IPS DF 6.9 (cell line): ENCODE measurements around the gene CPEB1.

ENCODE experiments used
- DNase-seq: peaks from one replicate; pipeline ENCODE4 v3.0.0-alpha.2; 2013; ENCODE audit warnings: low read depth, low spot score
- H3K27ac ChIP-seq: one replicate; pipeline ENCODE4 v1.5.1; 2013; ENCODE audit warnings: low read length, control low read depth
- H3K27me3 ChIP-seq: 2 replicates; pipeline ENCODE4 v1.6.1; 2013; ENCODE audit warnings: mild to moderate bottlenecking, low read length; ENCODE audit not compliant: control insufficient read depth, insufficient read depth
- H3K36me3 ChIP-seq: 2 replicates; pipeline ENCODE4 v1.6.1; 2013; ENCODE audit warnings: low read length; ENCODE audit not compliant: control insufficient read depth, insufficient read depth
- H3K4me1 ChIP-seq: 2 replicates; pipeline ENCODE4 v1.6.1; 2013; ENCODE audit warnings: low read length; ENCODE audit not compliant: control insufficient read depth, insufficient read depth
- H3K4me3 ChIP-seq: 2 replicates; pipeline ENCODE4 v1.5.1; 2013; ENCODE audit warnings: mild to moderate bottlenecking, low read length
- H3K9me3 ChIP-seq: 2 replicates; pipeline ENCODE4 v1.6.1; 2013; ENCODE audit warnings: low read length, inconsistent platforms; ENCODE audit not compliant: control insufficient read depth, insufficient read depth
- WGBS: extraction: QIAGEN DNeasy Blood & Tissue Kit; methylation state at CpG from one replicate; pipeline ENCODE4 v1.1.7; 2013; ENCODE audit warnings: mixed read lengths, missing lambda C conversion rate; ENCODE audit not compliant: insufficient read length, insufficient coverage; 5-methylcytosine and 5-hydroxymethylcytosine counted together

Gene CPEB1

DNA sequence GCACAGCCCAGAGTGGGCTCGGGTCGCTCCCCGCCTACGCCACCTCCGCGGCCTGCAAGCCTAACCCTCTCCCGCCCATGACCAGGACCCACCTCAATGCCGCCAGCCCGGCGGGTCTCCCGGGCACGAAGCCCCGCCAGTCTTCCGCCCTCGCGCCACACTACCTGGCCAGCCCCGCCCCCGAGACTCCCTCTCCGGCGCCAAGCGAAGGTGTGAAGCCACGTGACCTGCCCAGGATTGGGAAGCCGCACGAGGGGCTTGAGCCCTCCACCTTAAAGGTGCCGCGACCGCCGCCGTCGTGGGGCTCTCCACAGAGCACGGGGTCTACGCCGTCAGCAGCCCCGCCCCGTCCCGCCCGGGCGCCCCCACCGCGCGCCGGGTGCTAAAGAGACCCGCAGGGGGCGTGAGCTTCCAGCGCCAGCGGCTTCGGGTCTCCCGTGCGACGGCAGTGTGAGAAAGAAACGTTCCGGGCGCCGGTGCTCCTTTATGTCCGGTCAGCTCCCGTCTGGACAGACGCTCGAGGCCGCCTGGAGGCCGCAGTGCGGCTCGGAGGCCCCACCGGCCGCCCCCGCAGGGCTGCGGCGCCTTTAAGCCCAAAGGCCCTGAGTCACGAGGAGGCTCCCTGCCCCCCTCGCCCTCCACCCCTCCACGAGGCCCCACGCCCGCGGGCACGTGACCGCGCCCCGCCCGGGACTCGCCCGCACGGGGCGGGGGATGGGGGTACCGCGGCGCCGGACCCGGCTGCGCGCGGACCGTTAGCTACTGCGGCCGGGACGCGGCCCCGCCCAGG lies at the start of gene CPEB1:
Gene CPEB1, minus strand, starts transcription at position 319 of the 790 bp plus-strand sequence. CDS start 18,904 bp downstream, outside the sequence.
- WGBS: no CpG with 5 or more reads among the region's 96 CpGs
- no peak for DNase-seq
- H3K27ac ChIP-seq: no peak within 1 kb of the TSS
- H3K4me1 ChIP-seq: peaks cover 4% of the 10 kb centered on the region; the same call in 1 of the 2 replicates
- peaks cover 21% of the 10 kb centered on the region for H3K27me3 ChIP-seq
- H3K36me3 ChIP-seq: no peaks in the 10 kb centered on the region
- H3K9me3 ChIP-seq: no peaks in the 10 kb centered on the region
- H3K4me3 ChIP-seq: peak within 1 kb of the TSS; percentile 28; the same call in 1 of the 2 replicates

GRCh38 chr15:82692171-82692570 lies 45.0 kb upstream of the CPEB1 start:
- no peak overlapping the region for H3K4me3 ChIP-seq
- H3K4me1 ChIP-seq: no peaks in the 10 kb centered on the region; the same call in 1 of the 2 replicates
- H3K27me3 ChIP-seq: no peaks in the 10 kb centered on the region
- no peak overlapping the region for H3K27ac ChIP-seq
- no peaks in the 10 kb centered on the region for H3K36me3 ChIP-seq
- no peak for DNase-seq
- no CpG with 5 or more reads among the region's 23 CpGs for WGBS
- H3K9me3 ChIP-seq: no peaks in the 10 kb centered on the region

GRCh38 chr15:82689147-82689546 lies 42.0 kb upstream of the CPEB1 start:
- DNase-seq: no peak
- Histone ChIP-seq H3K4me1 (no peaks in the 10 kb centered on the region; the same call in 1 of the 2 replicates), H3K36me3 (no peaks in the 10 kb centered on the region), H3K4me3 (no peak overlapping the region), H3K27me3 (no peaks in the 10 kb centered on the region), H3K27ac (no peak overlapping the region), H3K9me3 (no peaks in the 10 kb centered on the region)
- WGBS: no CpG with 5 or more reads among the region's 8 CpGs

GRCh38 chr15:82688691-82689090 lies 41.5 kb upstream of the CPEB1 start:
- WGBS: no CpG with 5 or more reads among the region's 10 CpGs

DNA sequence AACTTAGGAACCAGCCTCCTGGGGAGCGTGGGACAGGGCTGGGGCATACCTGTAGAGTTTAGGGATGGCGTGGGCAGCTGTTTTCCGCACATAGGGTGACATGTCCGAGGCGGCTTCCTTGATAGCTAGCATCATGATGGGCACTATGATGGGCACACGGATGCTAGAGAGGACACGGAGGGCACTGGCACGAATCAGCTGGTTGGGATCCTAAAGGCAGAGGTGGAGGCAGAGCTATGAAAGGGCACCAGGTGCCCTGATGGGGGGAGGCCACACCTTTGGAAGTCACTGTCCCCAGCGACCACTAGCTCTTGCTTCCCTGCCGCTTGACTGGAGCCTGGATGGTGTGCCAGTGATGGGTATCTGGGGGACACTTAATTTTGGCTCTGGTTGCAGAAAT lies 34.2 kb upstream of the CPEB1 start:
- H3K4me1 ChIP-seq: 0 out of 2 replicates have a peak, but pooled peaks cover 4% of the 10 kb centered on the region
- H3K9me3 ChIP-seq: no peaks in the 10 kb centered on the region
- DNase-seq: no peak
- H3K27ac ChIP-seq: no peak overlapping the region
- no peaks in the 10 kb centered on the region for H3K36me3 ChIP-seq
- no CpG with 5 or more reads among the region's 10 CpGs for WGBS
- no peaks in the 10 kb centered on the region for H3K27me3 ChIP-seq
- peak overlapping the region; percentile 61; the same call in 1 of the 2 replicates for H3K4me3 ChIP-seq

More at GRCh38 chr15:82688691-82689090, 41.5 kb upstream of the CPEB1 start:
- Histone ChIP-seq H3K9me3 (no peaks in the 10 kb centered on the region), H3K27ac (no peak overlapping the region), H3K4me1 (no peaks in the 10 kb centered on the region; the same call in 1 of the 2 replicates), H3K4me3 (no peak overlapping the region), H3K27me3 (no peaks in the 10 kb centered on the region), H3K36me3 (no peaks in the 10 kb centered on the region)
- no peak for DNase-seq

- Histone ChIP-seq H3K27me3 (no peaks in the 10 kb centered on the region), H3K36me3 (no peaks in the 10 kb centered on the region), H3K4me3 (peak overlapping the region; percentile 61), H3K4me1 (0 out of 2 replicates have a peak, but pooled peaks cover 4% of the 10 kb centered on the region), H3K9me3 (no peaks in the 10 kb centered on the region), H3K27ac (no peak overlapping the region)
- DNase-seq: peak; percentile 80
- no CpG with 5 or more reads among the region's 76 CpGs for WGBS
These were observed 33.3 kb upstream of the CPEB1 start for GRCh38 chr15:82680200-82681102.

GRCh38 chr15:82679626-82680199 lies 32.5 kb upstream of the CPEB1 start:
- Histone ChIP-seq H3K4me3 (peak overlapping the region; percentile 61; the same call in 1 of the 2 replicates), H3K36me3 (no peaks in the 10 kb centered on the region), H3K4me1 (0 out of 2 replicates have a peak, but pooled peaks cover 4% of the 10 kb centered on the region), H3K9me3 (no peaks in the 10 kb centered on the region), H3K27ac (no peak overlapping the region), H3K27me3 (no peaks in the 10 kb centered on the region)
- no peak for DNase-seq
- no CpG with 5 or more reads among the region's 19 CpGs for whole genome bisulfite sequencing

DNA sequence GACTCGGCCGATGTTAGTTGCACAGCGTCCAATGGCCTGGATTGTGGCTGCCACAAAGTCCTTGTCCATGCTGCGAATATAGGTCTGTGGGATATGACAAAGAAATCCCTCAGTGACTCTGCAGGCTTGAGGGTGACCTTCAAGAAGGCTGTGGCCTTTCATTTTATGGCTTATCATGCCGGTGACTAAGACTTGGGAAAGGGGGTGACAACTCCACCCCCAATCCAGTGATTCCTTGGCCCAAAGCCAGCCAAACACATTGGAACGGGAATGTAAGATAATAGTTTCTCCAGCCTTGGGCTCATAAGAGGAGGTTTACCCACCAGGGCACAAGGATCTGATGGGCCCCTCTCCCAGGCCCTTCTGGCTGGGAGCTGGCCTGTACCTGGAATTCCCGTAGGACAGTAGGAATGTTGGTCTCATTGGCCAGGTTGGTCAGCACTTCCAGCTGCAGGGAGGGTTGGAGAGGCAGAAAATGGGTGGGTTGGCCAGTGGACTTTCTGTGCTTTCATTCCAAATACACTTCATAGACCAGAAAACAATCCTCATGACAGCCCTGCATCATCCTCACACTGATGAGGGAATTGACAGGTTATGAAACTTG lies 30.7 kb upstream of the CPEB1 start:
- WGBS: no CpG with 5 or more reads among the region's 7 CpGs
- Histone ChIP-seq H3K27me3 (no peaks in the 10 kb centered on the region), H3K4me1 (0 out of 2 replicates have a peak, but pooled peaks cover 4% of the 10 kb centered on the region), H3K27ac (no peak overlapping the region), H3K9me3 (no peaks in the 10 kb centered on the region), H3K4me3 (no peak overlapping the region), H3K36me3 (no peaks in the 10 kb centered on the region)
- DNase-seq: no peak

DNA sequence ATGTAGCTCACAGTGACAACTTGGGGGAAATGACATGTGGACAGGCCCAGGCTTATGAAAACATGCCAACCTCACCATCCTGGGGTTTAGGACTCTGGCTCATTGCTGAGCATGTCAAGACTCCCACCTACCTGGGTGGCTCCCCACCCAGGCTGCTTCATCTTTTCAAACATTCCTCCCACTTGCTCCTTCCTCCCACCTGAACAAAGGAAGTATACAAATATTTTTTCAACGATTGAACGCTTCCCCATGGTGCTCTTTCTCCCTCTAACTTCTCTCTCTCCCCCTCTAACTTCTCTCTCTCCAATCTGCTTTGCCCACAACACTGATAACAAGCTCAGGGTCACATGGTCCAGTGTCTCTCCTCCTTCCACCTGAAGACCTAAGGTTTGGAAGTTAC lies 27.7 kb upstream of the CPEB1 start:
- no peak for DNase-seq
- Histone ChIP-seq H3K27ac (no peak overlapping the region), H3K4me3 (no peak overlapping the region), H3K9me3 (no peaks in the 10 kb centered on the region), H3K4me1 (no peaks in the 10 kb centered on the region), H3K27me3 (no peaks in the 10 kb centered on the region), H3K36me3 (no peaks in the 10 kb centered on the region)
- no CpG with 5 or more reads among the region's 2 CpGs for WGBS

DNA sequence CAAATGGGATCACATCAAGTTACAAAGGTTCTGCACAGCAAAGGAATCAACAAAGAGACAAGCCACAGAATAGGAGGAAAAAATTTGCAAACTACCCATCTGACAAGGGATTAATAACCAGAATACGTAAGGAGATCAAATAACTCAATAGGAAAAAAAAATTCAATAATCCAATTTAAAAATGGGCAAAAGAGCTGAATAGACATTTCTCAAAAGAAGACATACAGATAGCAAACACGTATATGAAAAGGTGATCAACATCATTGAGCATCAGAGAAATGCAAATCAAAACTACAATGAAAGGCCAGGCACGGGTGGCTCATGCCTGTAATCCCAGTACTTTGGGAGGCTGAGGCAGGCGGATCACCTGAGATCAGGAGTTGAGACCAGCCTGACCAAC lies 23.5 kb upstream of the CPEB1 start:
- no CpG with 5 or more reads among the region's 4 CpGs for WGBS
- H3K4me3 ChIP-seq: no peak overlapping the region
- no peak overlapping the region for H3K27ac ChIP-seq
- no peaks in the 10 kb centered on the region for H3K36me3 ChIP-seq
- H3K9me3 ChIP-seq: no peaks in the 10 kb centered on the region
- H3K27me3 ChIP-seq: no peaks in the 10 kb centered on the region
- no peaks in the 10 kb centered on the region for H3K4me1 ChIP-seq
- no peak for DNase-seq
